HEK293 (cell line): Measurements from ENCODE around the gene WASF2.

Source experiments
- FEZF1 ChIP-seq: fragments of 450-650 bp; formaldehyde crosslinking; IDR thresholded peaks from 2 replicates; pipeline ENCODE4 v1.5.1; 2016; ENCODE audit warnings: missing biosample characterization, missing genetic modification characterization
- PRDM1 ChIP-seq: fragments of 450-650 bp; formaldehyde crosslinking; IDR thresholded peaks from 2 replicates; pipeline ENCODE4; 2016; ENCODE audit warnings: missing biosample characterization, missing genetic modification characterization
- ZBTB1 ChIP-seq: fragments of 450-650 bp; formaldehyde crosslinking; IDR thresholded peaks from 2 replicates; pipeline ENCODE4 v1.5.1; 2016; ENCODE audit warnings: missing biosample characterization, missing genetic modification characterization
- ZBTB20 ChIP-seq: fragments of 450-650 bp; formaldehyde crosslinking; IDR thresholded peaks from 2 replicates; pipeline ENCODE4 v1.5.1; 2016; ENCODE audit warnings: missing biosample characterization, missing genetic modification characterization
- ZFP69B ChIP-seq: fragments of 450-650 bp; formaldehyde crosslinking; IDR thresholded peaks from 2 replicates; pipeline ENCODE4 v1.5.1; 2016; ENCODE audit warnings: missing biosample characterization, missing genetic modification characterization
- ZNF114 ChIP-seq: fragments of 450-650 bp; formaldehyde crosslinking; IDR thresholded peaks from 2 replicates; pipeline ENCODE4 v1.5.0; 2017; ENCODE audit warnings: missing biosample characterization, missing genetic modification characterization
- ZNF146 ChIP-seq: fragments of 450-650 bp; formaldehyde crosslinking; IDR thresholded peaks from 2 replicates; pipeline ENCODE4 v1.5.1; 2016; ENCODE audit warnings: missing biosample characterization, missing genetic modification characterization
- ZNF2 ChIP-seq: fragments of 450-650 bp; formaldehyde crosslinking; IDR thresholded peaks from 2 replicates; pipeline ENCODE4 v1.5.1; 2016; ENCODE audit warnings: missing biosample characterization, missing genetic modification characterization
- ZNF214 ChIP-seq: fragments of 450-650 bp; formaldehyde crosslinking; IDR thresholded peaks from 2 replicates; pipeline ENCODE4 v1.5.1; 2017; ENCODE audit warnings: missing biosample characterization, mild to moderate bottlenecking, missing genetic modification characterization, borderline replicate concordance
- ZNF37A ChIP-seq: fragments of 450-650 bp; IDR thresholded peaks from 2 replicates; pipeline ENCODE4 v1.5.1; 2018; ENCODE audit warnings: missing biosample characterization, missing genetic modification characterization
- ZNF510 ChIP-seq: fragments of 450-650 bp; formaldehyde crosslinking; IDR thresholded peaks from 2 replicates; pipeline ENCODE4 v1.5.1; 2018; ENCODE audit warnings: mild to moderate bottlenecking, missing genetic modification characterization, missing biosample characterization; ENCODE audit not compliant: insufficient replicate concordance
- ZNF610 ChIP-seq: fragments of 450-650 bp; formaldehyde crosslinking; IDR thresholded peaks from 2 replicates; pipeline ENCODE4 v1.5.1; 2016; ENCODE audit warnings: missing biosample characterization, missing genetic modification characterization, borderline replicate concordance
- ZNF621 ChIP-seq: fragments of 450-650 bp; formaldehyde crosslinking; IDR thresholded peaks from 2 replicates; pipeline ENCODE4 v1.5.1; 2017; ENCODE audit warnings: missing biosample characterization, missing genetic modification characterization
- ZNF768 ChIP-seq: fragments of 450-650 bp; formaldehyde crosslinking; IDR thresholded peaks from 2 replicates; pipeline ENCODE4 v1.5.1; 2018; ENCODE audit warnings: missing biosample characterization, mild to moderate bottlenecking, missing genetic modification characterization
- ZNF777 ChIP-seq: fragments of 450-650 bp; formaldehyde crosslinking; IDR thresholded peaks from 2 replicates; pipeline ENCODE4 v1.5.1; 2017; ENCODE audit warnings: missing biosample characterization, missing genetic modification characterization, borderline replicate concordance
- TF ChIP-seq, protein P1 (sequence below): fragments of 450-650 bp; formaldehyde crosslinking; IDR thresholded peaks from 2 replicates; pipeline ENCODE4 v1.5.1; 2016; ENCODE audit warnings: missing biosample characterization, missing genetic modification characterization
- TF ChIP-seq, protein P2 (sequence below): fragments of 450-650 bp; formaldehyde crosslinking; IDR thresholded peaks from 2 replicates; pipeline ENCODE4 v1.5.1; 2016; ENCODE audit warnings: missing biosample characterization, missing genetic modification characterization
- TF ChIP-seq, protein P3 (sequence below): fragments of 450-650 bp; formaldehyde crosslinking; IDR thresholded peaks from 2 replicates; pipeline ENCODE4 v1.5.1; 2016; ENCODE audit warnings: missing biosample characterization, missing genetic modification characterization, low read depth
- TF ChIP-seq, protein P4 (sequence below): fragments of 450-650 bp; formaldehyde crosslinking; IDR thresholded peaks from 2 replicates; pipeline ENCODE4 v1.5.1; 2017; ENCODE audit warnings: missing biosample characterization, missing genetic modification characterization
- TF ChIP-seq, protein P5 (sequence below): fragments of 450-650 bp; formaldehyde crosslinking; IDR thresholded peaks from 2 replicates; pipeline ENCODE4 v1.5.1; 2016; ENCODE audit warnings: missing biosample characterization, missing genetic modification characterization
- TF ChIP-seq, protein P6 (sequence below): fragments of 450-650 bp; formaldehyde crosslinking; conservative IDR thresholded peaks from 2 replicates; pipeline ENCODE4 v1.5.1; 2016; ENCODE audit warnings: low read depth, missing biosample characterization, missing genetic modification characterization
- TF ChIP-seq, protein P7 (sequence below): fragments of 450-650 bp; formaldehyde crosslinking; IDR thresholded peaks from 2 replicates; pipeline ENCODE4 v1.5.1; 2016; ENCODE audit warnings: missing biosample characterization, missing genetic modification characterization

WASF2 gene

DNA sequence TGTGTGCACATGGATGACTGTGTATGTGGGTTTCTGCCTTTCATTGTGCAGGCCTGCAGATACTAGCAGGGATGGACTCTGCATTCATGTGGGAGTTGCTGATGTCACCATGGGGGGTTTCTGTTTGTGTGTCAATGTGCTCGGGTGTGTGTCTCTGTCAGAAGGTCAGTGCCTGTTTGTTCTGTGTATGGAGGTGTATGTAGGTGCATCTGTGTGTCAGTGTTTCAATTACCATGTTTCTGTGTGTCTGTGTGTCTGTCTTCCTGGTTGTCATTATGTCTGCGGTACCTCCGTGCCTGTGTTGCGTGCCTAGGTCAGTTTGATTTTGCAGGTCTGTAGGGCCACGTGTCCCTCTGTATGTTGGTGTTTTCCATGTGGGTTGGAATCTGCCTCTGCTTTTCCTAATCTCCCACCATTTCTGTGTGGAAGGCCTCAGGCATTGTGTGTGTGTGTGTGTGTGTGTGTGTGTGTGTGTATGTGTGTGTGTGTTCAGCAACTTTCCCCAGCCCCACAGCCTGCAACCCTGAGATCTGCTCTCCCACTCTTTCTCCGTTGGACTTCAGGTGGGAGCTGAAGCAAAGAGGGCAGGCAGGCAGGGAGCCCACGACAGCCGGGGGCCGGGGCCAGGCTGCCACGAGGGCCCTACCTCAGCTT, 36.7 kb upstream of the WASF2 start (continued):
- TF ChIP-seq, protein P1, sequence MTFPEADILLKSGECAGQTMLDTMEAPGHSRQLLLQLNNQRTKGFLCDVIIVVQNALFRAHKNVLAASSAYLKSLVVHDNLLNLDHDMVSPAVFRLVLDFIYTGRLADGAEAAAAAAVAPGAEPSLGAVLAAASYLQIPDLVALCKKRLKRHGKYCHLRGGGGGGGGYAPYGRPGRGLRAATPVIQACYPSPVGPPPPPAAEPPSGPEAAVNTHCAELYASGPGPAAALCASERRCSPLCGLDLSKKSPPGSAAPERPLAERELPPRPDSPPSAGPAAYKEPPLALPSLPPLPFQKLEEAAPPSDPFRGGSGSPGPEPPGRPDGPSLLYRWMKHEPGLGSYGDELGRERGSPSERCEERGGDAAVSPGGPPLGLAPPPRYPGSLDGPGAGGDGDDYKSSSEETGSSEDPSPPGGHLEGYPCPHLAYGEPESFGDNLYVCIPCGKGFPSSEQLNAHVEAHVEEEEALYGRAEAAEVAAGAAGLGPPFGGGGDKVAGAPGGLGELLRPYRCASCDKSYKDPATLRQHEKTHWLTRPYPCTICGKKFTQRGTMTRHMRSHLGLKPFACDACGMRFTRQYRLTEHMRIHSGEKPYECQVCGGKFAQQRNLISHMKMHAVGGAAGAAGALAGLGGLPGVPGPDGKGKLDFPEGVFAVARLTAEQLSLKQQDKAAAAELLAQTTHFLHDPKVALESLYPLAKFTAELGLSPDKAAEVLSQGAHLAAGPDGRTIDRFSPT: no peak
- TF ChIP-seq ZNF37A (tag by site-specific recombination): no peak
- no peak for TF ChIP-seq ZNF146
- TF ChIP-seq, protein P2, sequence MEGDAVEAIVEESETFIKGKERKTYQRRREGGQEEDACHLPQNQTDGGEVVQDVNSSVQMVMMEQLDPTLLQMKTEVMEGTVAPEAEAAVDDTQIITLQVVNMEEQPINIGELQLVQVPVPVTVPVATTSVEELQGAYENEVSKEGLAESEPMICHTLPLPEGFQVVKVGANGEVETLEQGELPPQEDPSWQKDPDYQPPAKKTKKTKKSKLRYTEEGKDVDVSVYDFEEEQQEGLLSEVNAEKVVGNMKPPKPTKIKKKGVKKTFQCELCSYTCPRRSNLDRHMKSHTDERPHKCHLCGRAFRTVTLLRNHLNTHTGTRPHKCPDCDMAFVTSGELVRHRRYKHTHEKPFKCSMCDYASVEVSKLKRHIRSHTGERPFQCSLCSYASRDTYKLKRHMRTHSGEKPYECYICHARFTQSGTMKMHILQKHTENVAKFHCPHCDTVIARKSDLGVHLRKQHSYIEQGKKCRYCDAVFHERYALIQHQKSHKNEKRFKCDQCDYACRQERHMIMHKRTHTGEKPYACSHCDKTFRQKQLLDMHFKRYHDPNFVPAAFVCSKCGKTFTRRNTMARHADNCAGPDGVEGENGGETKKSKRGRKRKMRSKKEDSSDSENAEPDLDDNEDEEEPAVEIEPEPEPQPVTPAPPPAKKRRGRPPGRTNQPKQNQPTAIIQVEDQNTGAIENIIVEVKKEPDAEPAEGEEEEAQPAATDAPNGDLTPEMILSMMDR (tag by site-specific recombination): no peak
- TF ChIP-seq, protein P3, sequence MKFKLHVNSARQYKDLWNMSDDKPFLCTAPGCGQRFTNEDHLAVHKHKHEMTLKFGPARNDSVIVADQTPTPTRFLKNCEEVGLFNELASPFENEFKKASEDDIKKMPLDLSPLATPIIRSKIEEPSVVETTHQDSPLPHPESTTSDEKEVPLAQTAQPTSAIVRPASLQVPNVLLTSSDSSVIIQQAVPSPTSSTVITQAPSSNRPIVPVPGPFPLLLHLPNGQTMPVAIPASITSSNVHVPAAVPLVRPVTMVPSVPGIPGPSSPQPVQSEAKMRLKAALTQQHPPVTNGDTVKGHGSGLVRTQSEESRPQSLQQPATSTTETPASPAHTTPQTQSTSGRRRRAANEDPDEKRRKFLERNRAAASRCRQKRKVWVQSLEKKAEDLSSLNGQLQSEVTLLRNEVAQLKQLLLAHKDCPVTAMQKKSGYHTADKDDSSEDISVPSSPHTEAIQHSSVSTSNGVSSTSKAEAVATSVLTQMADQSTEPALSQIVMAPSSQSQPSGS (tag by site-specific recombination): no peak
- no peak for TF ChIP-seq ZNF214 (tag by site-specific recombination)
- peak; percentile 56; the same call in 1 of the 2 replicates for TF ChIP-seq ZNF2 (tag by site-specific recombination)
- TF ChIP-seq, protein P4, sequence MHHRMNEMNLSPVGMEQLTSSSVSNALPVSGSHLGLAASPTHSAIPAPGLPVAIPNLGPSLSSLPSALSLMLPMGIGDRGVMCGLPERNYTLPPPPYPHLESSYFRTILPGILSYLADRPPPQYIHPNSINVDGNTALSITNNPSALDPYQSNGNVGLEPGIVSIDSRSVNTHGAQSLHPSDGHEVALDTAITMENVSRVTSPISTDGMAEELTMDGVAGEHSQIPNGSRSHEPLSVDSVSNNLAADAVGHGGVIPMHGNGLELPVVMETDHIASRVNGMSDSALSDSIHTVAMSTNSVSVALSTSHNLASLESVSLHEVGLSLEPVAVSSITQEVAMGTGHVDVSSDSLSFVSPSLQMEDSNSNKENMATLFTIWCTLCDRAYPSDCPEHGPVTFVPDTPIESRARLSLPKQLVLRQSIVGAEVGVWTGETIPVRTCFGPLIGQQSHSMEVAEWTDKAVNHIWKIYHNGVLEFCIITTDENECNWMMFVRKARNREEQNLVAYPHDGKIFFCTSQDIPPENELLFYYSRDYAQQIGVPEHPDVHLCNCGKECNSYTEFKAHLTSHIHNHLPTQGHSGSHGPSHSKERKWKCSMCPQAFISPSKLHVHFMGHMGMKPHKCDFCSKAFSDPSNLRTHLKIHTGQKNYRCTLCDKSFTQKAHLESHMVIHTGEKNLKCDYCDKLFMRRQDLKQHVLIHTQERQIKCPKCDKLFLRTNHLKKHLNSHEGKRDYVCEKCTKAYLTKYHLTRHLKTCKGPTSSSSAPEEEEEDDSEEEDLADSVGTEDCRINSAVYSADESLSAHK (tag by site-specific recombination): no peak
- no peak for TF ChIP-seq ZNF777 (tag by site-specific recombination)
- TF ChIP-seq ZNF114: no peak
- no peak; the same call in 1 of the 2 replicates for TF ChIP-seq FEZF1 (tag by site-specific recombination)
- no peak for TF ChIP-seq ZBTB20 (tag by site-specific recombination)
- TF ChIP-seq ZNF768: no peak
- TF ChIP-seq ZNF621 (tag by site-specific recombination): no peak
- TF ChIP-seq, protein P5, sequence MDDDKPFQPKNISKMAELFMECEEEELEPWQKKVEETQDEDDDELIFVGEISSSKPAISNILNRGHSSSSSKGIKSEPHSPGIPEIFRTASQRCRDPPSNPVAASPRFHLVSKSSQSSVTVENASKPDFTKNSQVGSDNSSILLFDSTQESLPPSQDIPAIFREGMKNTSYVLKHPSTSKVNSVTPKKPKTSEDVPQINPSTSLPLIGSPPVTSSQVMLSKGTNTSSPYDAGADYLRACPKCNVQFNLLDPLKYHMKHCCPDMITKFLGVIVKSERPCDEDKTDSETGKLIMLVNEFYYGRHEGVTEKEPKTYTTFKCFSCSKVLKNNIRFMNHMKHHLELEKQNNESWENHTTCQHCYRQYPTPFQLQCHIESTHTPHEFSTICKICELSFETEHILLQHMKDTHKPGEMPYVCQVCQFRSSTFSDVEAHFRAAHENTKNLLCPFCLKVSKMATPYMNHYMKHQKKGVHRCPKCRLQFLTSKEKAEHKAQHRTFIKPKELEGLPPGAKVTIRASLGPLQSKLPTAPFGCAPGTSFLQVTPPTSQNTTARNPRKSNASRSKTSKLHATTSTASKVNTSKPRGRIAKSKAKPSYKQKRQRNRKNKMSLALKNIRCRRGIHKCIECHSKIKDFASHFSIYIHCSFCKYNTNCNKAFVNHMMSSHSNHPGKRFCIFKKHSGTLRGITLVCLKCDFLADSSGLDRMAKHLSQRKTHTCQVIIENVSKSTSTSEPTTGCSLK (tag by site-specific recombination): no peak
- TF ChIP-seq ZNF610 (tag by site-specific recombination): no peak
- TF ChIP-seq PRDM1 (tag by site-specific recombination): peak; percentile 66
- TF ChIP-seq, protein P6, sequence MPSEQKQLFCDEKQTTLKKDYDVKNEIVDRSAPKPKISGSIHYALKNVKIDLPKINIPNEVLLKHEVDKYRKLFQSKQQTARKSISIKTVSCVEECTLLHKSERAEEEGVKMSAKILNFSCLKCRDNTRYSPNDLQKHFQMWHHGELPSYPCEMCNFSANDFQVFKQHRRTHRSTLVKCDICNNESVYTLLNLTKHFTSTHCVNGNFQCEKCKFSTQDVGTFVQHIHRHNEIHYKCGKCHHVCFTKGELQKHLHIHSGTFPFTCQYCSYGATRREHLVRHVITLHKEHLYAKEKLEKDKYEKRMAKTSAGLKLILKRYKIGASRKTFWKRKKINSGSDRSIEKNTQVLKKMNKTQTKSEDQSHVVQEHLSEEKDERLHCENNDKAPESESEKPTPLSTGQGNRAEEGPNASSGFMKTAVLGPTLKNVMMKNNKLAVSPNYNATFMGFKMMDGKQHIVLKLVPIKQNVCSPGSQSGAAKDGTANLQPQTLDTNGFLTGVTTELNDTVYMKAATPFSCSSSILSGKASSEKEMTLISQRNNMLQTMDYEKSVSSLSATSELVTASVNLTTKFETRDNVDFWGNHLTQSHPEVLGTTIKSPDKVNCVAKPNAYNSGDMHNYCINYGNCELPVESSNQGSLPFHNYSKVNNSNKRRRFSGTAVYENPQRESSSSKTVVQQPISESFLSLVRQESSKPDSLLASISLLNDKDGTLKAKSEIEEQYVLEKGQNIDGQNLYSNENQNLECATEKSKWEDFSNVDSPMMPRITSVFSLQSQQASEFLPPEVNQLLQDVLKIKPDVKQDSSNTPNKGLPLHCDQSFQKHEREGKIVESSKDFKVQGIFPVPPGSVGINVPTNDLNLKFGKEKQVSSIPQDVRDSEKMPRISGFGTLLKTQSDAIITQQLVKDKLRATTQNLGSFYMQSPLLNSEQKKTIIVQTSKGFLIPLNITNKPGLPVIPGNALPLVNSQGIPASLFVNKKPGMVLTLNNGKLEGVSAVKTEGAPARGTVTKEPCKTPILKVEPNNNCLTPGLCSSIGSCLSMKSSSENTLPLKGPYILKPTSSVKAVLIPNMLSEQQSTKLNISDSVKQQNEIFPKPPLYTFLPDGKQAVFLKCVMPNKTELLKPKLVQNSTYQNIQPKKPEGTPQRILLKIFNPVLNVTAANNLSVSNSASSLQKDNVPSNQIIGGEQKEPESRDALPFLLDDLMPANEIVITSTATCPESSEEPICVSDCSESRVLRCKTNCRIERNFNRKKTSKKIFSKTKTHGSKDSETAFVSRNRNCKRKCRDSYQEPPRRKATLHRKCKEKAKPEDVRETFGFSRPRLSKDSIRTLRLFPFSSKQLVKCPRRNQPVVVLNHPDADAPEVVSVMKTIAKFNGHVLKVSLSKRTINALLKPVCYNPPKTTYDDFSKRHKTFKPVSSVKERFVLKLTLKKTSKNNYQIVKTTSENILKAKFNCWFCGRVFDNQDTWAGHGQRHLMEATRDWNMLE (tag by site-specific recombination): no peak
- TF ChIP-seq ZFP69B (tag by site-specific recombination): peak; percentile 32; the same call in 1 of the 2 replicates
- TF ChIP-seq ZBTB1 (tag by site-specific recombination): no peak
- TF ChIP-seq ZNF510 (tag by site-specific recombination): no peak
- TF ChIP-seq, protein P7, sequence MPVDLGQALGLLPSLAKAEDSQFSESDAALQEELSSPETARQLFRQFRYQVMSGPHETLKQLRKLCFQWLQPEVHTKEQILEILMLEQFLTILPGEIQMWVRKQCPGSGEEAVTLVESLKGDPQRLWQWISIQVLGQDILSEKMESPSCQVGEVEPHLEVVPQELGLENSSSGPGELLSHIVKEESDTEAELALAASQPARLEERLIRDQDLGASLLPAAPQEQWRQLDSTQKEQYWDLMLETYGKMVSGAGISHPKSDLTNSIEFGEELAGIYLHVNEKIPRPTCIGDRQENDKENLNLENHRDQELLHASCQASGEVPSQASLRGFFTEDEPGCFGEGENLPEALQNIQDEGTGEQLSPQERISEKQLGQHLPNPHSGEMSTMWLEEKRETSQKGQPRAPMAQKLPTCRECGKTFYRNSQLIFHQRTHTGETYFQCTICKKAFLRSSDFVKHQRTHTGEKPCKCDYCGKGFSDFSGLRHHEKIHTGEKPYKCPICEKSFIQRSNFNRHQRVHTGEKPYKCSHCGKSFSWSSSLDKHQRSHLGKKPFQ (tag by site-specific recombination): no peak
